OCI-LY1 (cell line): ENCODE results near the gene CD300E.

Experiments
- CTCF ChIP-seq: fragments of 200-600 bp; sonication (generic), shearing (Covaris generic); IDR thresholded peaks from 2 replicates; pipeline ENCODE4 v1.5.1; 2017; ENCODE audit warnings: mild to moderate bottlenecking, antibody characterized with exemption, low read length, moderate library complexity, mixed read lengths
- EZH2 ChIP-seq: fragments of 200-600 bp; sonication (generic), shearing (Covaris generic); IDR thresholded peaks from 2 replicates; pipeline ENCODE4 v1.8.0; 2017; ENCODE audit warnings: borderline replicate concordance, mixed run types, mild to moderate bottlenecking, antibody characterized with exemption, low read length, moderate library complexity, mixed read lengths

GRCh38 chr17:74618451-74618850, 5.1 kb downstream of the CD300E start:
- TF ChIP-seq CTCF = no peak
- no peak for TF ChIP-seq EZH2
